ENCODE measurements around the gene ATF4.

- TF ChIP-seq CTCF (conservative IDR thresholded peaks at IDR 0.05 in 1 of 2, IDR thresholded peaks at IDR 0.05 in 1 of 2; ENCODE audit: extremely low read depth in 1 of 2, insufficient read depth in 1 of 2, low read depth in 1 of 2, low read length in 2 of 2) (no peak), EZH2 (IDR thresholded peaks at IDR 0.05; ENCODE audit: borderline replicate concordance, low read length) (no peak)
Observed at GRCh38 chr22:39570226-39570625, 49.9 kb downstream of the ATF4 start.
